GM19452 (cell line): Measurements from ENCODE around the gene CMTM1.
"Not testable (repeated sequence)": the region's sequence is repeated elsewhere in the genome, so short reads cannot be mapped to it uniquely, and the experiment has no call there.

ENCODE experiments used
- ATAC-seq: cut with Tn5 transposase; IDR thresholded peaks from one replicate; pipeline ENCODE4 v1.9.1; 2021; ENCODE audit not compliant: unreplicated experiment

CMTM1 gene

GRCh38 chr16:66610111-66610820, 44.0 kb downstream of the CMTM1 start:
- ATAC-seq: no peak

GRCh38 chr16:66611911-66612310, 45.7 kb downstream of the CMTM1 start:
- ATAC-seq: not testable (repeated sequence)

GRCh38 chr16:66612422-66612821, 46.2 kb downstream of the CMTM1 start:
- ATAC-seq: no peak

GRCh38 chr16:66614161-66614802, 48.0 kb downstream of the CMTM1 start:
- no peak for ATAC-seq

GRCh38 chr16:66616169-66616568, 49.9 kb downstream of the CMTM1 start:
- ATAC-seq: no peak

GRCh38 chr16:66616592-66616991, 50.4 kb downstream of the CMTM1 start:
- no peak for ATAC-seq

- ATAC-seq: no peak
Observed at GRCh38 chr16:66617010-66617434, 50.8 kb downstream of the CMTM1 start.

GRCh38 chr16:66617728-66618127, 51.5 kb downstream of the CMTM1 start:
- no peak for ATAC-seq

- no peak for ATAC-seq
Observed at GRCh38 chr16:66618588-66619375, 52.5 kb downstream of the CMTM1 start.

- no peak for ATAC-seq
Observed at GRCh38 chr16:66619534-66620428, 53.5 kb downstream of the CMTM1 start.

GRCh38 chr16:66620429-66620795, 54.2 kb downstream of the CMTM1 start:
- ATAC-seq: no peak

GRCh38 chr16:66621973-66622372, 55.7 kb downstream of the CMTM1 start:
- ATAC-seq: no peak

- ATAC-seq: no peak
Observed at GRCh38 chr16:66622863-66623262, 56.6 kb downstream of the CMTM1 start.

GRCh38 chr16:66623755-66624154, 57.5 kb downstream of the CMTM1 start:
- ATAC-seq: no peak

GRCh38 chr16:66627611-66628378, 61.6 kb downstream of the CMTM1 start:
- not testable (repeated sequence) for ATAC-seq
